Nephron (organoid): ENCODE measurements around the gene GXYLT1.
"Not testable (repeated sequence)": the region's sequence is repeated elsewhere in the genome, so short reads cannot be mapped to it uniquely, and the experiment has no call there.

Source experiments
- H3K27ac Mint-ChIP-seq, 3 experiments: 2 replicates each; pipeline ENCODE4 v1.8.0; 2020; ENCODE audit warnings: mixed read lengths in 3 of 3, mild to moderate bottlenecking in 2 of 3, moderate library complexity in 1 of 3
- H3K27me3 Mint-ChIP-seq: 2 replicates; pipeline ENCODE4 v1.8.0; 2021; ENCODE audit warnings: low read depth, mild to moderate bottlenecking, moderate library complexity, mixed read lengths
- H3K36me3 Mint-ChIP-seq: 2 replicates; pipeline ENCODE4 v1.8.0; 2020; ENCODE audit warnings: low read depth, mixed read lengths
- H3K4me1 Mint-ChIP-seq: 2 replicates; pipeline ENCODE4 v1.8.0; 2020; ENCODE audit warnings: mixed read lengths
- H3K4me3 Mint-ChIP-seq, 3 experiments: 2 replicates each; pipeline ENCODE4 v1.8.0; 2020; ENCODE audit warnings: mild to moderate bottlenecking in 3 of 3, mixed read lengths in 3 of 3, moderate library complexity in 2 of 3
- H3K9me3 Mint-ChIP-seq: 2 replicates; pipeline ENCODE4 v1.8.0; 2020; ENCODE audit warnings: mixed read lengths
- TF ChIP-seq, protein P1 (sequence below), 3 experiments: fragments of 200-600 bp; sonication (generic); IDR thresholded peaks; one replicate each; pipeline ENCODE4 v1.5.0; 2021; ENCODE audit warnings: antibody characterized with exemption in 3 of 3; ENCODE audit not compliant: unreplicated experiment in 3 of 3

Gene GXYLT1, protein sequence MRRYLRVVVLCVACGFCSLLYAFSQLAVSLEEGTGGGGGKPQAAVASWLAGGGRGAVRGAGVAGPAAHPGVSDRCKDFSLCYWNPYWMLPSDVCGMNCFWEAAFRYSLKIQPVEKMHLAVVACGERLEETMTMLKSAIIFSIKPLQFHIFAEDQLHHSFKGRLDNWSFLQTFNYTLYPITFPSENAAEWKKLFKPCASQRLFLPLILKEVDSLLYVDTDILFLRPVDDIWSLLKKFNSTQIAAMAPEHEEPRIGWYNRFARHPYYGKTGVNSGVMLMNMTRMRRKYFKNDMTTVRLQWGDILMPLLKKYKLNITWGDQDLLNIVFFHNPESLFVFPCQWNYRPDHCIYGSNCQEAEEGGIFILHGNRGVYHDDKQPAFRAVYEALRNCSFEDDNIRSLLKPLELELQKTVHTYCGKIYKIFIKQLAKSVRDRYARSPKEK

DNA sequence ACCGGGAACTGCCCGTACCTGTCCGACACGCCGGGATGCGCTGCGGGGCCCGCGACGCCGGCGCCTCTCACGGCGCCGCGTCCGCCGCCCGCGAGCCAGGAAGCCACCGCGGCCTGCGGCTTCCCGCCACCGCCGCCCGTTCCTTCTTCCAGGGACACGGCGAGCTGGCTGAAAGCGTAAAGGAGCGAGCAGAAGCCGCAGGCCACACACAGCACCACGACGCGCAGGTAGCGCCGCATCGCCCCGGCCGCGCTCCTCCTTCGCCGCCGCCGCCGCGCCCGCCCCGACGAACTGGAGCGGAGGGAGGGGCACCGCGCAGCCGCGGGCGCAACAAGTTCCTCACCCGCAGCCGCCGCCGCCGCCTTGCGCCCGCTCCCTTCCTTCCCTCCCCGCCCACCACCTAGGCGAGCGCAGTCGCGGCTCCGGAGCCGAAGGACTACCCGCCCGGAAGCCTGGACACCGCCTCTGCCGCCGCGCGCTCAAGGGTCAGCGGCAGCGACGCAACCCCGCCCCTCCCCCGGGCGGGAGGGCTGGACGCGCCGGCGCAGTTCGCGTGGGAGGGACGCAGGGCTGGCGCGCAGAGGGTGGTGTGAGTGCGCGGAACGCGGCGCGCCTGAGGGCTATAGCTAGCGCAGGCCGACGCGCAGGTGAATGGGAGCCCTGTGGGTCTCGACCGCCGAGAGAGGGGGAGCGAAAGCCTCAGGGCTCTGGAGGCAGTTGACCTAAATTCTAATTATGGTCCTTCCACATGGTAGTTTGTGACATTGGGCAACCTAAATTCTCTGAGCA is at the start of gene GXYLT1:
TSS of gene GXYLT1 (minus strand) at position 467 of the 789 bp plus-strand sequence. CDS start at position 239, 228 bp downstream.
- H3K4me1 Mint-ChIP-seq = peaks cover 20% of the 10 kb centered on the region
- no peaks in the 10 kb centered on the region for H3K36me3 Mint-ChIP-seq
- H3K9me3 Mint-ChIP-seq = no peaks in the 10 kb centered on the region
- no peaks in the 10 kb centered on the region for H3K27me3 Mint-ChIP-seq
- peak within 1 kb of the TSS; percentile 39 to 88 (median 54) for H3K27ac Mint-ChIP-seq
- peak within 1 kb of the TSS; percentile 97 to 98 (median 98) for H3K4me3 Mint-ChIP-seq
- TF ChIP-seq, protein P1, sequence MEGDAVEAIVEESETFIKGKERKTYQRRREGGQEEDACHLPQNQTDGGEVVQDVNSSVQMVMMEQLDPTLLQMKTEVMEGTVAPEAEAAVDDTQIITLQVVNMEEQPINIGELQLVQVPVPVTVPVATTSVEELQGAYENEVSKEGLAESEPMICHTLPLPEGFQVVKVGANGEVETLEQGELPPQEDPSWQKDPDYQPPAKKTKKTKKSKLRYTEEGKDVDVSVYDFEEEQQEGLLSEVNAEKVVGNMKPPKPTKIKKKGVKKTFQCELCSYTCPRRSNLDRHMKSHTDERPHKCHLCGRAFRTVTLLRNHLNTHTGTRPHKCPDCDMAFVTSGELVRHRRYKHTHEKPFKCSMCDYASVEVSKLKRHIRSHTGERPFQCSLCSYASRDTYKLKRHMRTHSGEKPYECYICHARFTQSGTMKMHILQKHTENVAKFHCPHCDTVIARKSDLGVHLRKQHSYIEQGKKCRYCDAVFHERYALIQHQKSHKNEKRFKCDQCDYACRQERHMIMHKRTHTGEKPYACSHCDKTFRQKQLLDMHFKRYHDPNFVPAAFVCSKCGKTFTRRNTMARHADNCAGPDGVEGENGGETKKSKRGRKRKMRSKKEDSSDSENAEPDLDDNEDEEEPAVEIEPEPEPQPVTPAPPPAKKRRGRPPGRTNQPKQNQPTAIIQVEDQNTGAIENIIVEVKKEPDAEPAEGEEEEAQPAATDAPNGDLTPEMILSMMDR (IDR thresholded peaks at IDR 0.05; ENCODE audit: unreplicated experiment in 3 of 3) = no peak

DNA sequence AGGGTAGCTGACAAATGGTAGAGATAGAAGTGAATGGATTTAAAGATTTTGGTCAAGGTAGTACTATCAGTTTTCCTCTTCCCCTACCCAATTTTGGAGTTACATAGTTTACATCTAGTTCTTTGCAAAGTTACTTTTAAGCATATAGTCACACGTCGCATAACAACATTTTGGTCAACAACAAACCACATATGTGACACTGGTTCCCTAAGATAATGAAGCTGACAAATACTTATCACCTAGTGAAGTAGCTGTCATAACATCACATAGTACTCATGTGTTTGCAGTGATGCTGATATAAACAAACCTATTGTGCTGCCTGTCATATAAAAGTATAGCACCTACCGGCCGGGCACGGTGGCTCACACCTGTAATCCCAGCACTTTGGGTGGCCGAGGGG is 48.0 kb upstream of the GXYLT1 start:
- no peaks in the 10 kb centered on the region for H3K27me3 Mint-ChIP-seq
- no peaks in the 10 kb centered on the region for H3K9me3 Mint-ChIP-seq
- H3K4me3 Mint-ChIP-seq = no peak overlapping the region
- H3K27ac Mint-ChIP-seq = no peak overlapping the region
- peaks cover 11% of the 10 kb centered on the region for H3K4me1 Mint-ChIP-seq
- TF ChIP-seq, protein P1 (IDR thresholded peaks at IDR 0.05; ENCODE audit: unreplicated experiment in 3 of 3) = no peak
- peaks cover 29% of the 10 kb centered on the region for H3K36me3 Mint-ChIP-seq

DNA sequence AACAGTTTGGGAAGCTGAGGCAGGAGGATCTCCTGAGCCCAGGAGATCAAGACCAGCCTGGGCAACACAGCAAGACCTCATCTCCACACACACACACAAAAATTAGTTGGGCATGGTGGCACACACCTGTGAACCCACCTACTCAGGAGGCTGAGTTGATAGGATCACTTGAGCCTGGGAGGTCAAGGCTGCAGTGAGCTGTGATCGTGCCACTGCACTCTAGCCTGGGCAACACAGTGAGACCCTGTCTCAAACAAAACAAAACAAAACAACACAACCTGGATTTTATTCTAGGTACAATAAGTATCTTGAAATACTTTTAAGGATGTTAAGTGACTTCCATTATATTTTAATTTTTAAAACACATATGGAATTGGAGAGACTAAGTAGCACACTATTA is 47.6 kb upstream of the GXYLT1 start:
- H3K36me3 Mint-ChIP-seq = peaks cover 29% of the 10 kb centered on the region
- H3K4me3 Mint-ChIP-seq = no peak overlapping the region
- TF ChIP-seq, protein P1 (IDR thresholded peaks at IDR 0.05; ENCODE audit: unreplicated experiment in 3 of 3) = no peak
- H3K27ac Mint-ChIP-seq = no peak overlapping the region
- H3K27me3 Mint-ChIP-seq = no peaks in the 10 kb centered on the region
- H3K9me3 Mint-ChIP-seq = no peaks in the 10 kb centered on the region
- H3K4me1 Mint-ChIP-seq = peaks cover 8% of the 10 kb centered on the region

DNA sequence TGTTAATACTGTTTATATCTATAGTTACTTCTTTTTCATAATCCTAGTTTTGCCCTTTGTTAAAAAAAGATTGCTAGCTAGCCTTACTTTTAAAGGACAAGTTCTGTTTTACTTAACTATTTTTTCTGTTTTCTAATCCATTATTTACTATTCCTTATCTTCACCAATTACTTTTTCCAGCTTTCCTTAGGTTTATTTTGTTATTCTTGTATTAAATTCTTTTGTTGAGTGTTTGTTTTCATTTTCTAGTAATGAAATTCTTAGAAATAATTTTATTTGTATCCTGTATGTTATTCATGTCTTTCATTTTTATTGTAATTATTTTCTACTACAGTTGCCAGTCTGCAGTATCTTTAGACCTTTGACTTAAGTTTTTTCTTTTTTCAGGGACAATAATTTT is 45.7 kb upstream of the GXYLT1 start:
- Mint-ChIP-seq H3K27ac (no peak overlapping the region), H3K4me3 (no peak overlapping the region), H3K27me3 (no peaks in the 10 kb centered on the region), H3K9me3 (no peaks in the 10 kb centered on the region), H3K36me3 (peaks cover 19% of the 10 kb centered on the region), H3K4me1 (no peaks in the 10 kb centered on the region)
- TF ChIP-seq, protein P1 (IDR thresholded peaks at IDR 0.05; ENCODE audit: unreplicated experiment in 3 of 3) = no peak

DNA sequence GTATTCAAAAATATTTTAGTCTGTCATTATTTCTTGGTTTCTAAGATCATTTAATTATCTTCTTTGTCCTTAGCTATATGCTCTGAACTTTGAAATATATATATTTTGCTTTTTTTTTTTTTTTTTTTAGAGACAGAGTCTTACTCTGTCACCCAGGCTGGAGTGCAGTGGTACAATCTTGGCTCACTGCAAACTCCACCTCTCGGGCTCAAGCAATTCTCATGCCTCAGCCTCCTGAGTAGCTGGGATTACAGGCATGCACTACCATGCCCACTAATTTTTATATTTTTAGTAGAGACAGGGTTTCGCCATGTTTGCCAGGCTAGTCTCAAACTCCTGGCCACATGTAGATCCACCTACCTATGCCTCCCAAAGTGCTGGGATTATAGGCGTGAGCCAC is 43.6 kb upstream of the GXYLT1 start:
- H3K4me1 Mint-ChIP-seq, H3K27ac Mint-ChIP-seq, H3K27me3 Mint-ChIP-seq, H3K9me3 Mint-ChIP-seq, H3K4me3 Mint-ChIP-seq: not testable (repeated sequence)
- peaks cover 21% of the 10 kb centered on the region for H3K36me3 Mint-ChIP-seq

DNA sequence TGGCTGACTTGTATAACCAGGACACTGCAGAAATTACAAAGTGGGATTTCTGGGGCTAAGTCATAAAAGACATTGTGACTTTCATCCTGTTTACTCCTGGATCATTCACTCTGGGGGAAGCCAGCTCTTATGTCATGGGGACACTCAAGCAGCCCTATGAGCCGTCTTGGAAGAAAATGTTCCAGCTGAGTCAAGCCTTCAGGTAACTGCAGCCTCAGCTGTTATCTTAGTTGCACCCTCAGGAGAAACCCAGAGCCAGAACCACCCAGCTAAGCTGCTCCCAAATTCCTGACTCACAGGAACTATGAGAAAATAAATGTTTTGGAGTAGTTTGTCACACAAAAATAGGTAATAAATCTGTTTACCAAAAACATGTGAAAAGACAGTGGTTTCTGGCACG is 43.1 kb upstream of the GXYLT1 start:
- TF ChIP-seq, protein P1 (IDR thresholded peaks at IDR 0.05; ENCODE audit: unreplicated experiment in 3 of 3) = no peak
- H3K9me3 Mint-ChIP-seq = no peaks in the 10 kb centered on the region
- H3K4me1 Mint-ChIP-seq = peaks cover 10% of the 10 kb centered on the region
- no peak overlapping the region for H3K27ac Mint-ChIP-seq
- H3K27me3 Mint-ChIP-seq = no peaks in the 10 kb centered on the region
- H3K36me3 Mint-ChIP-seq = peaks cover 20% of the 10 kb centered on the region
- H3K4me3 Mint-ChIP-seq = no peak overlapping the region
